ENCODE measurements around the gene PCNX3.

GRCh38 chr11:65630215-65630614 is 14.6 kb downstream of the PCNX3 start:
- TF ChIP-seq POLR2AphosphoS5 (IDR thresholded peaks at IDR 0.05) (no peak), CTCF (IDR thresholded peaks at IDR 0.05) (no peak)
